AG04449 (cell line): Measurements from ENCODE around the gene NUDT22.

Experiments used
- CTCF ChIA-PET: fragments of 350-600 bp; formaldehyde crosslinking; extraction: SDS; loops from one replicate; lab custom pipeline; 2021; ENCODE audit warnings: antibody characterized with exemption; lab: Yijun Ruan, JAX
- POLR2A ChIA-PET: fragments of 400-600, 350-600 bp; formaldehyde crosslinking; extraction: SDS; loops from one replicate; lab custom pipeline; 2020; ENCODE audit warnings: antibody characterized with exemption, inconsistent platforms; lab: Yijun Ruan, JAX
- DNase-seq: peaks from one replicate; pipeline ENCODE4 v3.0.0-alpha.2; 2010; ENCODE audit warnings: low read depth, low spot score
- H3K4me3 ChIP-seq: 2 replicates; pipeline ENCODE4 v1.5.1; 2011; ENCODE audit warnings: low read depth, mild to moderate bottlenecking, control low read depth, low read length
- TF ChIP-seq, protein P1 (sequence below): IDR thresholded peaks from one replicate; pipeline ENCODE4 v1.5.1; 2011; ENCODE audit warnings: mild to moderate bottlenecking, moderate library complexity, low read length, control low read depth, inconsistent platforms; ENCODE audit not compliant: insufficient read depth; ENCODE audit errors: missing control alignments

The NUDT22 gene

GRCh38 chr11:64276653-64277431, 50.8 kb downstream of the NUDT22 start:
- ChIA-PET POLR2A (interaction anchor here (0.6 kb wide), 1 partner anchor 57 kb away, joined by 3 read pairs; no protein-coding TSS in a partner anchor), CTCF (interaction anchor here (1.0 to 5.0 kb wide), 5 partner anchors 24 to 78 kb away, joined by 3 to 20 read pairs (median 4); partner anchors contain the start of gene PLCB3)
- H3K4me3 ChIP-seq: no peak overlapping the region
- no peak for DNase-seq
- TF ChIP-seq, protein P1, sequence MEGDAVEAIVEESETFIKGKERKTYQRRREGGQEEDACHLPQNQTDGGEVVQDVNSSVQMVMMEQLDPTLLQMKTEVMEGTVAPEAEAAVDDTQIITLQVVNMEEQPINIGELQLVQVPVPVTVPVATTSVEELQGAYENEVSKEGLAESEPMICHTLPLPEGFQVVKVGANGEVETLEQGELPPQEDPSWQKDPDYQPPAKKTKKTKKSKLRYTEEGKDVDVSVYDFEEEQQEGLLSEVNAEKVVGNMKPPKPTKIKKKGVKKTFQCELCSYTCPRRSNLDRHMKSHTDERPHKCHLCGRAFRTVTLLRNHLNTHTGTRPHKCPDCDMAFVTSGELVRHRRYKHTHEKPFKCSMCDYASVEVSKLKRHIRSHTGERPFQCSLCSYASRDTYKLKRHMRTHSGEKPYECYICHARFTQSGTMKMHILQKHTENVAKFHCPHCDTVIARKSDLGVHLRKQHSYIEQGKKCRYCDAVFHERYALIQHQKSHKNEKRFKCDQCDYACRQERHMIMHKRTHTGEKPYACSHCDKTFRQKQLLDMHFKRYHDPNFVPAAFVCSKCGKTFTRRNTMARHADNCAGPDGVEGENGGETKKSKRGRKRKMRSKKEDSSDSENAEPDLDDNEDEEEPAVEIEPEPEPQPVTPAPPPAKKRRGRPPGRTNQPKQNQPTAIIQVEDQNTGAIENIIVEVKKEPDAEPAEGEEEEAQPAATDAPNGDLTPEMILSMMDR: no peak

DNA sequence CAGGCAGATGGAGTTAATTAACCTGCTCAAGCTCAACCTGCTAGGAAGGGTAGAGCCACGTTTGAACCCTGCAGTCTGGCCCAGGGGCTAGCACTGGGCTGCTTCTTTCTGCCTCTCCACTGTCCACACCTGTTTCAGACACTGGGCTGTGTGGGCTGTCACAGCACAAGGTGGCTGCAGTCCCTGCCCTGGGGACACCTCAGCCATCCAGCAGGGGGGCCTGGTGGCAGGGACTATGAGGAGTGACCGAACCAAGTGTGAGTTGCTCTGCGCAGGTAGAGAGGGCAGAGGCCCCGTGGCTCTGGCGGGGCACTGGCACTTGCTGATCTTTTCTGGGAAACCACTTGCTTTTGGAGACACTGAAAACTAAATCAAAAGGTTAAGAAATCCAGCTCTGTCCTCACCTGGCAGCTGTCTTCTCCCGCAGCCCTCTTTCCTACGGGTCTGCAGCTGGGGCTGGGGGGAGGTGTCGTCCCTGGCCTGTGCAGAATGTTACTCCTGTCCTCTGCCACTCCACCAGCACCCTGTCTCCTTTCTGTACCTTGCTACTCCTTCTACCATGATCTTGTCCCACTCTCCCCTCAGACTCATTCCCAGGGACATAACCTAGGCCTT, 52.6 kb downstream of the NUDT22 start:
- CTCF ChIA-PET: interaction anchor here (1.4 to 5.0 kb wide), 3 partner anchors 22 to 28 kb away, joined by 4 to 20 read pairs (median 4); partner anchors contain the start of gene PLCB3
- H3K4me3 ChIP-seq: no peak overlapping the region
- DNase-seq: no peak
- POLR2A ChIA-PET: no interaction called here
- TF ChIP-seq, protein P1: no peak
